Neuronal stem cell (in vitro differentiated cells): ENCODE results near the gene KDM5B.

Experiments used
- DNase-seq: peaks from one replicate; pipeline ENCODE4 v3.0.0-alpha.2; 2013; ENCODE audit warnings: low spot score
- H2AFZ ChIP-seq: one replicate; pipeline ENCODE4 v1.6.1; 2013; ENCODE audit warnings: mild to moderate bottlenecking, low read length, inconsistent platforms
- H2AK5ac ChIP-seq: 2 replicates; pipeline ENCODE4 v1.6.1; 2013; ENCODE audit warnings: low read depth, mild to moderate bottlenecking, inconsistent platforms, low read length, moderate library complexity, mixed read lengths
- H2BK120ac ChIP-seq: 2 replicates; pipeline ENCODE4 v1.6.1; 2013; ENCODE audit warnings: low read depth, mild to moderate bottlenecking, inconsistent platforms, low read length, moderate library complexity, mixed read lengths
- H2BK12ac ChIP-seq: one replicate; pipeline ENCODE4 v1.6.1; 2013; ENCODE audit warnings: low read length, inconsistent platforms
- H2BK15ac ChIP-seq: 2 replicates; pipeline ENCODE4 v1.6.1; 2013; ENCODE audit warnings: mild to moderate bottlenecking, low read length, inconsistent platforms, mixed read lengths
- H2BK5ac ChIP-seq: one replicate; pipeline ENCODE4 v1.6.1; 2013; ENCODE audit warnings: inconsistent platforms, mild to moderate bottlenecking, low read length, moderate library complexity
- H3K14ac ChIP-seq: one replicate; pipeline ENCODE4 v1.6.1; 2013; ENCODE audit warnings: low read length, inconsistent platforms
- H3K18ac ChIP-seq: 2 replicates; pipeline ENCODE4 v1.6.1; 2013; ENCODE audit warnings: low read length, inconsistent platforms
- H3K23ac ChIP-seq: 2 replicates; pipeline ENCODE4 v1.6.1; 2013; ENCODE audit warnings: low read depth, mild to moderate bottlenecking, mixed read lengths, low read length, inconsistent platforms; ENCODE audit not compliant: poor library complexity
- H3K27ac ChIP-seq: replicated peaks from 3 replicates; pipeline ENCODE4 v1.5.1; 2013; ENCODE audit warnings: low read length, inconsistent platforms
- H3K27me3 ChIP-seq, 3 experiments: 2 replicates each; pipeline ENCODE4 v1.6.1; 2013; ENCODE audit warnings: low read length in 3 of 3, mild to moderate bottlenecking in 2 of 3, inconsistent platforms in 1 of 3, low read depth in 1 of 3, mixed read lengths in 1 of 3, moderate library complexity in 1 of 3; ENCODE audit not compliant: control insufficient read depth in 3 of 3, insufficient read depth in 3 of 3
- H3K36me3 ChIP-seq, 2 donors: replicated peaks in 1 of 2; 2 replicates each; pipeline ENCODE4 v1.6.1; 2013; ENCODE audit warnings: low read length in 2 of 2; ENCODE audit not compliant: control insufficient read depth in 2 of 2, insufficient read depth in 2 of 2
- H3K4ac ChIP-seq: 2 replicates; pipeline ENCODE4 v1.6.1; 2013; ENCODE audit warnings: inconsistent platforms, mild to moderate bottlenecking, low read length, moderate library complexity
- H3K4me1 ChIP-seq, 2 donors: 1 replicate in 1 of 2; 2 replicates in 1 of 2; pipeline ENCODE4 v1.6.1; 2013; ENCODE audit warnings: low read length in 2 of 2, low read depth in 1 of 2; ENCODE audit not compliant: control insufficient read depth in 2 of 2, insufficient read depth in 1 of 2
- H3K4me2 ChIP-seq: one replicate; pipeline ENCODE4 v1.6.1; 2013; ENCODE audit warnings: mild to moderate bottlenecking, low read length, inconsistent platforms; ENCODE audit not compliant: insufficient read depth, poor library complexity, severe bottlenecking
- H3K4me3 ChIP-seq, 2 donors: 2 replicates each; pipeline ENCODE4 v1.5.1; 2013; ENCODE audit warnings: low read length in 2 of 2, mild to moderate bottlenecking in 2 of 2, inconsistent platforms in 1 of 2, moderate library complexity in 1 of 2
- H3K79me1 ChIP-seq: one replicate; pipeline ENCODE4 v1.6.1; 2013; ENCODE audit warnings: low read depth, mild to moderate bottlenecking, inconsistent platforms, low read length, moderate library complexity
- H3K9ac ChIP-seq: one replicate; pipeline ENCODE4 v1.6.1; 2013; ENCODE audit warnings: mild to moderate bottlenecking, low read depth, low read length, inconsistent platforms; ENCODE audit not compliant: poor library complexity
- H3K9me3 ChIP-seq, 2 donors: replicated peaks in 1 of 2; 2 replicates each; pipeline versions ENCODE3 to v1.6.1; 2013; ENCODE audit warnings: low read length in 2 of 2, mild to moderate bottlenecking in 2 of 2, inconsistent platforms in 1 of 2, low read depth in 1 of 2, mixed read lengths in 1 of 2, moderate library complexity in 1 of 2; ENCODE audit not compliant: control insufficient read depth in 2 of 2, insufficient read depth in 1 of 2
- H4K8ac ChIP-seq: one replicate; pipeline ENCODE4 v1.6.1; 2013; ENCODE audit warnings: low read depth, mild to moderate bottlenecking, inconsistent platforms, low read length, moderate library complexity
- H4K91ac ChIP-seq: one replicate; pipeline ENCODE4 v1.6.1; 2013; ENCODE audit warnings: low read length, low read depth, mild to moderate bottlenecking, inconsistent platforms; ENCODE audit not compliant: poor library complexity
- WGBS, 2 donors: extraction: QIAGEN DNeasy Blood & Tissue Kit; methylation state at CpG; one replicate each; pipeline ENCODE4 v1.1.7; 2013; ENCODE audit warnings: missing lambda C conversion rate in 2 of 2, mixed read lengths in 1 of 2; ENCODE audit not compliant: insufficient read length in 2 of 2, insufficient replicate concordance in 1 of 2; ENCODE audit errors: extremely low coverage in 2 of 2; 5-methylcytosine and 5-hydroxymethylcytosine counted together

The KDM5B gene

GRCh38 chr1:202825748-202826147, 17.5 kb upstream of the KDM5B start:
- Histone ChIP-seq H4K8ac (no peak overlapping the region), H2AK5ac (no peak overlapping the region), H3K9ac (no peak overlapping the region), H2AFZ (no peak overlapping the region), H2BK12ac (no peak overlapping the region), H3K23ac (no peak overlapping the region), H3K14ac (no peak overlapping the region), H3K36me3 (no peaks in the 10 kb centered on the region), H3K27ac (no peak overlapping the region), H3K4me1 (no peaks in the 10 kb centered on the region), H3K4me2 (no peak overlapping the region), H3K4me3 (no peak overlapping the region), H3K27me3 (peaks cover 0 to 17% (median 0%) of the 10 kb centered on the region in 3 experiments), H3K9me3 (no peaks in the 10 kb centered on the region), H2BK5ac (no peak overlapping the region), H3K18ac (peak overlapping the region; percentile 23), H2BK120ac (no peak overlapping the region), H2BK15ac (no peak overlapping the region), H3K79me1 (no peaks in the 10 kb centered on the region), H4K91ac (no peak overlapping the region), H3K4ac (no peak overlapping the region)
- WGBS, 2 donors = no CpG with 5 or more reads among the region's 7 CpGs
- no peak for DNase-seq

- no peaks in the 10 kb centered on the region for H3K9me3 ChIP-seq
- H2AFZ ChIP-seq = peak overlapping the region; percentile 13
- no peak overlapping the region for H3K9ac ChIP-seq
- no peak overlapping the region for H3K4ac ChIP-seq
- H4K91ac ChIP-seq = no peak overlapping the region
- no peaks in the 10 kb centered on the region for H3K79me1 ChIP-seq
- no peak overlapping the region for H2BK15ac ChIP-seq
- no peaks in the 10 kb centered on the region for H3K36me3 ChIP-seq
- no peak overlapping the region for H2BK120ac ChIP-seq
- H3K14ac ChIP-seq = no peak overlapping the region
- no CpG with 5 or more reads among the region's 2 CpGs for WGBS, 2 donors
- H3K23ac ChIP-seq = no peak overlapping the region
- no peak overlapping the region for H2AK5ac ChIP-seq
- peaks cover 0 to 4% of the 10 kb centered on the region in 2 donors for H3K4me1 ChIP-seq
- H2BK5ac ChIP-seq = no peak overlapping the region
- H2BK12ac ChIP-seq = no peak overlapping the region
- no peak overlapping the region for H3K4me2 ChIP-seq
- H3K27ac ChIP-seq = peak overlapping the region; percentile 7
- peaks cover 0 to 29% (median 0%) of the 10 kb centered on the region in 3 experiments for H3K27me3 ChIP-seq
- no peak overlapping the region for H4K8ac ChIP-seq
- H3K4me3 ChIP-seq = no peak overlapping the region
- H3K18ac ChIP-seq = no peak overlapping the region
- no peak for DNase-seq
Observed at GRCh38 chr1:202821467-202821866, 13.2 kb upstream of the KDM5B start.

- Histone ChIP-seq H3K36me3 (no peaks in the 10 kb centered on the region), H3K4me2 (no peak overlapping the region), H3K4me1 (peaks cover 0 to 7% of the 10 kb centered on the region in 2 donors), H3K4me3 (no peak overlapping the region), H4K8ac (no peak overlapping the region), H3K18ac (no peak overlapping the region), H4K91ac (no peak overlapping the region), H2AFZ (no peak overlapping the region), H2AK5ac (no peak overlapping the region), H3K14ac (no peak overlapping the region), H2BK12ac (no peak overlapping the region), H3K9me3 (no peaks in the 10 kb centered on the region), H3K23ac (no peak overlapping the region), H3K27ac (no peak overlapping the region), H3K4ac (no peak overlapping the region), H3K27me3 (peaks cover 0 to 12% (median 0%) of the 10 kb centered on the region in 3 experiments), H3K79me1 (no peaks in the 10 kb centered on the region), H2BK15ac (no peak overlapping the region), H2BK120ac (no peak overlapping the region), H2BK5ac (no peak overlapping the region), H3K9ac (no peak overlapping the region)
- no CpG with 5 or more reads among the region's 1 CpG for WGBS, 2 donors
- DNase-seq = no peak
Observed at GRCh38 chr1:202818819-202819218, 10.6 kb upstream of the KDM5B start.

GRCh38 chr1:202815120-202815519, 6.9 kb upstream of the KDM5B start:
- Histone ChIP-seq H3K4me2 (no peak overlapping the region), H3K4me3 (no peak overlapping the region), H2BK15ac (no peak overlapping the region)

More at GRCh38 chr1:202815120-202815519, 6.9 kb upstream of the KDM5B start:
- Histone ChIP-seq H3K18ac (no peak overlapping the region), H4K91ac (no peak overlapping the region), H3K27ac (no peak overlapping the region), H3K9me3 (no peaks in the 10 kb centered on the region), H3K4me1 (peaks cover 0 to 22% of the 10 kb centered on the region in 2 donors), H2BK5ac (no peak overlapping the region), H3K23ac (no peak overlapping the region), H3K9ac (no peak overlapping the region), H2BK120ac (no peak overlapping the region), H2AFZ (no peak overlapping the region), H3K27me3 (peaks cover 0 to 10% (median 8%) of the 10 kb centered on the region in 3 experiments), H2BK12ac (no peak overlapping the region), H4K8ac (no peak overlapping the region), H3K79me1 (no peaks in the 10 kb centered on the region), H3K36me3 (no peaks in the 10 kb centered on the region), H3K14ac (no peak overlapping the region), H3K4ac (no peak overlapping the region), H2AK5ac (no peak overlapping the region)
- WGBS, 2 donors = no CpG with 5 or more reads among the region's 10 CpGs
- no peak for DNase-seq
